HEK293 (cell line): Measurements from ENCODE around the gene VAMP5.

Source experiments
- CTCF ChIA-PET: fragments of 350-600 bp; formaldehyde crosslinking; extraction: SDS; loops from one replicate; lab custom pipeline; 2021; ENCODE audit warnings: antibody characterized with exemption; lab: Yijun Ruan, JAX
- POLR2A ChIA-PET: fragments of 300-600 bp; formaldehyde crosslinking; extraction: SDS; loops from one replicate; lab custom pipeline; 2020; ENCODE audit warnings: antibody characterized with exemption, inconsistent platforms; lab: Yijun Ruan, JAX
- H3K27ac ChIP-seq: fragments of 200-500 bp; sonication (Bioruptor generic); 2 replicates; pipeline ENCODE4 v1.5.1; 2014; ENCODE audit warnings: low read depth, low read length, control low read depth, inconsistent platforms; ENCODE audit errors: extremely low read depth
- H3K36me3 ChIP-seq, 2 experiments: fragments of 200-500 bp in 1 of 2; sonication (Bioruptor generic) in 1 of 2; 1 replicate in 1 of 2; 2 replicates in 1 of 2; pipeline ENCODE4 v1.5.1; 2014 to 2017; ENCODE audit warnings: inconsistent platforms in 2 of 2, low read length in 2 of 2; ENCODE audit not compliant: control insufficient read depth in 2 of 2, insufficient read depth in 1 of 2
- H3K4me1 ChIP-seq: fragments of 200-500 bp; sonication (Bioruptor generic); 2 replicates; pipeline ENCODE4 v1.5.1; 2014; ENCODE audit warnings: mild to moderate bottlenecking, low read length, inconsistent platforms; ENCODE audit not compliant: control insufficient read depth, insufficient read depth
- H3K4me3 ChIP-seq: 2 replicates; pipeline ENCODE4 v1.5.1; 2011; ENCODE audit warnings: low read depth, mild to moderate bottlenecking, control low read depth, low read length, moderate library complexity
- H3K9me3 ChIP-seq: fragments of 200-500 bp; sonication (Bioruptor generic); 2 replicates; pipeline ENCODE4 v1.5.1; 2014; ENCODE audit warnings: low read depth, low read length, inconsistent platforms; ENCODE audit not compliant: control insufficient read depth, insufficient read depth
- AEBP2 ChIP-seq: fragments of 450-650 bp; formaldehyde crosslinking; IDR thresholded peaks from 2 replicates; pipeline ENCODE4 v1.5.1; 2016; ENCODE audit warnings: missing biosample characterization, missing genetic modification characterization, borderline replicate concordance
- BCL11B ChIP-seq: fragments of 450-650 bp; formaldehyde crosslinking; IDR thresholded peaks from 2 replicates; pipeline ENCODE4 v1.5.1; 2016; ENCODE audit warnings: low read depth, missing biosample characterization, missing genetic modification characterization
- EGR2 ChIP-seq: fragments of 450-650 bp; formaldehyde crosslinking; IDR thresholded peaks from 2 replicates; pipeline ENCODE4 v1.5.1; 2016; ENCODE audit warnings: low read depth, missing biosample characterization, missing genetic modification characterization
- GLI2 ChIP-seq: fragments of 450-650 bp; formaldehyde crosslinking; IDR thresholded peaks from 2 replicates; pipeline ENCODE4; 2017; ENCODE audit warnings: missing biosample characterization, missing genetic modification characterization, low read depth, borderline replicate concordance
- GLIS1 ChIP-seq: fragments of 450-650 bp; formaldehyde crosslinking; IDR thresholded peaks from 2 replicates; pipeline ENCODE4 v1.5.1; 2016; ENCODE audit warnings: missing biosample characterization, missing genetic modification characterization
- HOXD13 ChIP-seq: sonication (generic); formaldehyde crosslinking; IDR thresholded peaks from 2 replicates; pipeline ENCODE4 v1.8.0; 2022; ENCODE audit warnings: missing genetic modification reagents, borderline replicate concordance
- KLF16 ChIP-seq: fragments of 450-650 bp; formaldehyde crosslinking; IDR thresholded peaks from 2 replicates; pipeline ENCODE4 v1.5.1; 2017; ENCODE audit warnings: missing biosample characterization, missing genetic modification characterization
- KLF9 ChIP-seq: fragments of 450-650 bp; formaldehyde crosslinking; IDR thresholded peaks from 2 replicates; pipeline ENCODE4 v1.5.1; 2016; ENCODE audit warnings: missing biosample characterization, missing genetic modification characterization, low read depth
- OSR2 ChIP-seq: fragments of 450-650 bp; formaldehyde crosslinking; IDR thresholded peaks from 2 replicates; pipeline ENCODE4 v1.5.1; 2016; ENCODE audit warnings: missing biosample characterization, missing genetic modification characterization
- PATZ1 ChIP-seq: fragments of 450-650 bp; formaldehyde crosslinking; IDR thresholded peaks from 2 replicates; pipeline ENCODE4 v1.5.1; 2016; ENCODE audit warnings: missing biosample characterization, missing genetic modification characterization
- RBAK ChIP-seq: fragments of 450-650 bp; formaldehyde crosslinking; IDR thresholded peaks from 2 replicates; pipeline ENCODE4 v1.5.1; 2016; ENCODE audit warnings: missing biosample characterization, missing genetic modification characterization
- SP7 ChIP-seq: fragments of 450-650 bp; formaldehyde crosslinking; IDR thresholded peaks from 2 replicates; pipeline ENCODE4 v1.5.1; 2016; ENCODE audit warnings: missing biosample characterization, missing genetic modification characterization
- ZBTB7A ChIP-seq: fragments of 450-650 bp; formaldehyde crosslinking; IDR thresholded peaks from 2 replicates; pipeline ENCODE4 v1.5.1; 2016; ENCODE audit warnings: low read depth, missing biosample characterization, missing genetic modification characterization
- ZFHX2 ChIP-seq: fragments of 450-650 bp; formaldehyde crosslinking; conservative IDR thresholded peaks from 2 replicates; pipeline ENCODE4 v1.5.1; 2016; ENCODE audit warnings: missing biosample characterization, missing genetic modification characterization
- ZIC2 ChIP-seq: fragments of 450-650 bp; formaldehyde crosslinking; IDR thresholded peaks from 2 replicates; pipeline ENCODE4 v1.5.1; 2016; ENCODE audit warnings: missing biosample characterization, missing genetic modification characterization
- ZNF211 ChIP-seq: fragments of 450-650 bp; formaldehyde crosslinking; IDR thresholded peaks from 2 replicates; pipeline ENCODE4 v1.5.1; 2016; ENCODE audit warnings: low read depth, missing biosample characterization, missing genetic modification characterization
- ZNF280D ChIP-seq: fragments of 450-650 bp; formaldehyde crosslinking; IDR thresholded peaks from 2 replicates; pipeline ENCODE4 v1.5.1; 2016; ENCODE audit warnings: missing biosample characterization, missing genetic modification characterization
- ZNF335 ChIP-seq: fragments of 450-650 bp; formaldehyde crosslinking; conservative IDR thresholded peaks from 2 replicates; pipeline ENCODE4 v1.5.1; 2016; ENCODE audit warnings: missing biosample characterization, missing genetic modification characterization
- ZNF48 ChIP-seq: fragments of 450-650 bp; formaldehyde crosslinking; IDR thresholded peaks from 2 replicates; pipeline ENCODE4 v1.5.1; 2016; ENCODE audit warnings: missing biosample characterization, missing genetic modification characterization
- ZNF549 ChIP-seq: fragments of 450-650 bp; IDR thresholded peaks from 2 replicates; pipeline ENCODE4 v1.5.1; 2018; ENCODE audit warnings: missing biosample characterization, missing genetic modification characterization, mild to moderate bottlenecking, inconsistent platforms, moderate library complexity
- ZNF600 ChIP-seq: fragments of 450-650 bp; formaldehyde crosslinking; IDR thresholded peaks from 2 replicates; pipeline ENCODE4 v1.5.1; 2016; ENCODE audit warnings: missing biosample characterization, missing genetic modification characterization
- ZNF639 ChIP-seq: fragments of 450-650 bp; formaldehyde crosslinking; IDR thresholded peaks from 2 replicates; pipeline ENCODE4 v1.5.1; 2016; ENCODE audit warnings: missing biosample characterization, missing genetic modification characterization
- ZNF658 ChIP-seq: fragments of 450-650 bp; formaldehyde crosslinking; IDR thresholded peaks from 2 replicates; pipeline ENCODE4; 2016; ENCODE audit warnings: missing biosample characterization, missing genetic modification characterization
- ZNF776 ChIP-seq: fragments of 450-650 bp; formaldehyde crosslinking; IDR thresholded peaks from 2 replicates; pipeline ENCODE4 v1.5.0; 2017; ENCODE audit warnings: missing biosample characterization, missing genetic modification characterization, borderline replicate concordance
- ZNF843 ChIP-seq: fragments of 450-650 bp; formaldehyde crosslinking; IDR thresholded peaks from 2 replicates; pipeline ENCODE4 v1.5.1; 2016; ENCODE audit warnings: missing biosample characterization, missing genetic modification characterization

VAMP5 gene

GRCh38 chr2:85595301-85596025, 11.2 kb downstream of the VAMP5 start, which contains the start of gene RNF181 (continued):
- peak; percentile 55 for TF ChIP-seq ZNF335 (tag by site-specific recombination)
- TF ChIP-seq HOXD13 (CRISPR knock-in tag), result peak; percentile 100
- no peak for TF ChIP-seq ZNF776 (tag by site-specific recombination)
- TF ChIP-seq KLF9 (tag by site-specific recombination), result peak; percentile 82; the same call in 1 of the 2 replicates
- TF ChIP-seq, all 188 proteins: peak for 18

- no peaks in the 10 kb centered on the region for H3K9me3 ChIP-seq
- POLR2A ChIA-PET, result interaction anchor here (1.0 to 4.1 kb wide), 17 partner anchors 8 to 242 kb away, joined by 3 to 43 read pairs (median 7); partner anchors contain the start of genes C2orf68, ELMOD3, GGCX and MAT2A
- no peak for TF ChIP-seq AEBP2 (tag by site-specific recombination)
- peak; percentile 7; the same call in 1 of the 2 replicates for TF ChIP-seq KLF9 (tag by site-specific recombination)
- no peak for TF ChIP-seq GLI2 (tag by site-specific recombination)
- TF ChIP-seq ZNF600 (tag by site-specific recombination), result no peak
- TF ChIP-seq KLF16 (tag by site-specific recombination), result peak; percentile 22; the same call in 1 of the 2 replicates
- no peak for TF ChIP-seq ZNF843
- 0 out of 2 replicates have a peak, but pooled peaks have one; percentile 51 for TF ChIP-seq PATZ1 (tag by site-specific recombination)
- no peak for TF ChIP-seq BCL11B (tag by site-specific recombination)
- TF ChIP-seq ZBTB7A (tag by site-specific recombination), result no peak
- TF ChIP-seq ZNF639, result no peak
- TF ChIP-seq ZNF48 (tag by site-specific recombination), result no peak
- no peak for TF ChIP-seq ZNF211 (tag by site-specific recombination)
- TF ChIP-seq ZNF658 (tag by site-specific recombination), result no peak
- no peak for TF ChIP-seq ZNF280D (tag by site-specific recombination)
- no peak for TF ChIP-seq SP7
- TF ChIP-seq RBAK, result no peak
- no peak for TF ChIP-seq ZNF549 (tag by site-specific recombination)
- peak; percentile 36; the same call in 1 of the 2 replicates for TF ChIP-seq GLIS1 (tag by site-specific recombination)
- no peak for TF ChIP-seq OSR2 (tag by site-specific recombination)
- peak; percentile 78 for TF ChIP-seq EGR2 (tag by site-specific recombination)
- TF ChIP-seq ZIC2 (tag by site-specific recombination), result no peak
- peak; percentile 75 for TF ChIP-seq ZFHX2 (tag by site-specific recombination)
- TF ChIP-seq, all 188 proteins: peak for 6
- Histone ChIP-seq H3K27ac (peak overlapping the region; percentile 32; the same call in 1 of the 2 replicates), H3K4me1 (0 out of 2 replicates have a peak, but pooled peaks cover 3% of the 10 kb centered on the region), H3K4me3 (peak overlapping the region; percentile 74), H3K36me3 (peaks cover 7 to 35% of the 10 kb centered on the region in 2 experiments; a peak in 2 of 3 replicates)
- CTCF ChIA-PET, result interaction anchor here (0.6 to 1.2 kb wide), 3 partner anchors 10 to 20 kb away, joined by 3 read pairs; partner anchors contain the start of genes USP39 and VAMP8
Observed at GRCh38 chr2:85596026-85596333, 11.7 kb downstream of the VAMP5 start.
